Stimulated activated naive B cell treated with anti-CD40 and anti-IgM and Interleukin-4, amounts not matched to agents 10 μg/mL and 1 μg/mL and 100 μg/mL, for 72 hours (primary cell): ENCODE results near the gene PLA2G2D.

Experiments
- ATAC-seq, 2 donors: fragments of 150-1000 bp; cut with Tn5 transposase; replicated peaks; 2 replicates each; pipeline ENCODE4 v1.10.0; 2021; ENCODE audit warnings: moderate library complexity in 1 of 2
- DNase-seq: peaks from one replicate; pipeline ENCODE4 v3.0.0; 2021
- H3K27ac Mint-ChIP-seq: one replicate; pipeline ENCODE4 v1.8.0; 2022; ENCODE audit warnings: mild to moderate bottlenecking, mixed read lengths
- H3K27me3 Mint-ChIP-seq, 2 donors: one replicate each; pipeline ENCODE4 v1.8.0; 2022; ENCODE audit warnings: mixed read lengths in 2 of 2
- H3K36me3 Mint-ChIP-seq, 2 donors: one replicate each; pipeline ENCODE4 v1.8.0; 2022; ENCODE audit warnings: mixed read lengths in 2 of 2, mild to moderate bottlenecking in 1 of 2
- H3K4me1 Mint-ChIP-seq, 2 donors: one replicate each; pipeline ENCODE4 v1.8.0; 2022; ENCODE audit warnings: mixed read lengths in 2 of 2, mild to moderate bottlenecking in 1 of 2
- H3K4me3 Mint-ChIP-seq, 2 donors: one replicate each; pipeline ENCODE4 v1.8.0; 2022; ENCODE audit warnings: mild to moderate bottlenecking in 2 of 2, mixed read lengths in 2 of 2, moderate library complexity in 1 of 2
- H3K9me3 Mint-ChIP-seq, 2 donors: one replicate each; pipeline ENCODE4 v1.8.0; 2022; ENCODE audit warnings: mixed read lengths in 2 of 2, mild to moderate bottlenecking in 1 of 2

The PLA2G2D gene, protein sequence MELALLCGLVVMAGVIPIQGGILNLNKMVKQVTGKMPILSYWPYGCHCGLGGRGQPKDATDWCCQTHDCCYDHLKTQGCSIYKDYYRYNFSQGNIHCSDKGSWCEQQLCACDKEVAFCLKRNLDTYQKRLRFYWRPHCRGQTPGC

DNA sequence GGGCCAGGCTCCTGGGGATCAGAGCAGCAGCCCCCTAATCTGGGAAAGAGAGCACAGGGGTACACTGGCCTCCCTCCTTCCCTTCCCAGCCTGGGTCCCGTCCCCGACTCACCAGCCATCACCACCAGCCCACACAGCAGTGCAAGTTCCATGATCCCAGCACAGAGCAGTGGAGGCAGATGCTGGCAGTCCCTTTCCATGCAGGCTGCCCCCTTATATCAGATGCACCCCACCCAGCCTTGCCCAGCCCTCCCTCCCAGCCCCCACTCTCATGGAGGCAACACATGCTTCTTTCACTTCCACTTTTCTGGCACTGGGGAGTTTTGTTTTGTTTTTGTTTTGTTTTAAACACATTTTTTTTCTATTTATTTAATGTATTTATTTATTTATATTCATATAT, at the start of gene PLA2G2D:
Gene PLA2G2D, minus strand, starts transcription at position 190 of the 400 bp plus-strand sequence. Its CDS starts 38 bp downstream, at position 152.
- H3K27me3 Mint-ChIP-seq = no peaks in the 10 kb centered on the region
- DNase-seq (no peak), ATAC-seq (peak; percentile 52 to 58)
- peaks cover 43 to 68% of the 10 kb centered on the region in 2 donors for H3K4me1 Mint-ChIP-seq
- H3K4me3 Mint-ChIP-seq = peak within 1 kb of the TSS in 1 of 2 donors; percentile 50
- H3K36me3 Mint-ChIP-seq = no peaks in the 10 kb centered on the region
- peak within 1 kb of the TSS; percentile 37 for H3K27ac Mint-ChIP-seq
- H3K9me3 Mint-ChIP-seq = no peaks in the 10 kb centered on the region

DNA sequence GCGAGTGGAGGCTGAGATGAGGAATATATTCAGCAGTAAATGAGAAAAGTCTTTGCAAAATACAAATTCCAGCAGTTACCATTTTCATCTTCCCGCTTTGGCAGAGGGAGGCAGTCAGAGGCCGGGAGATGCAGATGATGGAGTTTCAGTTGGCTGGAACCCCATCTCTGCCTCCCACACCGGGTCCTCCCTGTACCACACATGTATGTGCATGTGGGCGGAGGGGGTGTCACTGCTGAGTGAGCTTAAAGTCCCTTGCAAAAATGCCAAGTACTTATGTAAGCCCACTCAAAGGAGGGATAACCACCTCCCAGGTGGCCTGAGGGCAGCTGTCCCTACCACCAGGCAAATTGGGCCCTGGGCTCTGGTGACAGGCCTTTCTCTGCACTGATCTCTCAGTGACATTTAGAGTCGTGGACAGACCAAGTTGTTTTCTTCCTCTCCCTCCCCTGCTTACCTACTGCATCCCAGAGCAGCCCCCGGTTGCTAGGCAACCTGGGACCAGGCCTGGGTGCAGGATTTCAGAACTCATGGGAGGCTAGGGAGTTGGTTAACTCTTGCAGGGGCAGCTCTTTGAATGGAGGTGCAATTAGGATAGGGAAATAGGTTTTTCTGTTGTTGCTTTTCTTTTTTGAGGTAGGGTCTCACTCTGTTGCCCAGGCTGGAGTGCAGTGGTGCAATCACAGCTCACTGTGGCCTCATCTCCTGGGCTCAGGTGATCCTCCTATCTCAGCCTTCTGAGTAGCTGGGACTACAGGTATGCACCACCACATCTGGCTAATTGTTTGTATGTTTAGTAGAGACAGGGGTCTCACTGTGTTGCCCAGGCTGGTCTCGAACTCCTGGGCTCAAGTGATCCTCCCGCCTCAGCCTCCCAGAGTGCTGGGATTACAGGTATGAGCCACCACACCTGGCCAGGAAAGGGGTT, 49.5 kb upstream of the PLA2G2D start:
- H3K27me3 Mint-ChIP-seq = peaks cover 30 to 38% of the 10 kb centered on the region in 2 donors
- H3K9me3 Mint-ChIP-seq = peaks cover 7 to 13% of the 10 kb centered on the region in 2 donors
- H3K4me1 Mint-ChIP-seq = peaks cover 9 to 15% of the 10 kb centered on the region in 2 donors
- H3K4me3 Mint-ChIP-seq = no peak overlapping the region
- ATAC-seq = no peak
- peaks cover 7 to 10% of the 10 kb centered on the region in 2 donors for H3K36me3 Mint-ChIP-seq
- no peak for DNase-seq
- H3K27ac Mint-ChIP-seq = no peak overlapping the region

- H3K27me3 Mint-ChIP-seq = peaks cover 30 to 44% of the 10 kb centered on the region in 2 donors
- H3K4me3 Mint-ChIP-seq = no peak overlapping the region
- no peak overlapping the region for H3K27ac Mint-ChIP-seq
- H3K9me3 Mint-ChIP-seq = peaks cover 17 to 25% of the 10 kb centered on the region in 2 donors
- peaks cover 10 to 26% of the 10 kb centered on the region in 2 donors for H3K36me3 Mint-ChIP-seq
- no peak for ATAC-seq
- no peak for DNase-seq
- peaks cover 6 to 10% of the 10 kb centered on the region in 2 donors for H3K4me1 Mint-ChIP-seq
Measured at GRCh38 chr1:20167126-20167525, 47.8 kb upstream of the PLA2G2D start.

DNA sequence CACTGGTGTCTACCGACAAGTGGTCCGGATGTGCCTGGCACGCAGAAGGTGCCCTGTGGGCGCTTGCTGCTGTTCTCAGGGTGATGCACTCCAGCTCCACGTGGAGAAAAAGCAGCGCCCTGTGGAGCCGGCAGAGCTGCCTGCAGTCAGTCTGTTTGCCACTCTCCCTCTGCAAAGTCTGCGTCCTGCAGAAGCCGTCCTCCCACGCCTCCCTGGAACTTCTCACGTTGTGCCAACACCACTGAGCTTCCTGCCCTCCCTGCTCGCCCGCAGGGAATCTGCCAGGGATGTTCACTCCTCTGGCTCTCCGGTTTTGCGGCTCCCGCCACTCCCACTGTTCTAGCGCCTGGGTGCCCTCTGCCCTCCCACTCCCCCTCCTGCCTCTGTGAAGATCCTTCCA, 46.7 kb upstream of the PLA2G2D start:
- peaks cover 25 to 36% of the 10 kb centered on the region in 2 donors for H3K9me3 Mint-ChIP-seq
- H3K27ac Mint-ChIP-seq = no peak overlapping the region
- H3K4me1 Mint-ChIP-seq = peaks cover under 1 to 3% of the 10 kb centered on the region in 2 donors
- no peak for ATAC-seq
- peaks cover 30 to 45% of the 10 kb centered on the region in 2 donors for H3K27me3 Mint-ChIP-seq
- no peak overlapping the region for H3K4me3 Mint-ChIP-seq
- DNase-seq = no peak
- H3K36me3 Mint-ChIP-seq = peaks cover 17 to 33% of the 10 kb centered on the region in 2 donors

- ATAC-seq (peak in 1 of 2 donors; percentile 27), DNase-seq (no peak)
- peaks cover 17 to 33% of the 10 kb centered on the region in 2 donors for H3K36me3 Mint-ChIP-seq
- H3K27me3 Mint-ChIP-seq = peaks cover 30 to 45% of the 10 kb centered on the region in 2 donors
- H3K4me1 Mint-ChIP-seq = no peaks in the 10 kb centered on the region
- no peak overlapping the region for H3K4me3 Mint-ChIP-seq
- peaks cover 30 to 40% of the 10 kb centered on the region in 2 donors for H3K9me3 Mint-ChIP-seq
- H3K27ac Mint-ChIP-seq = no peak overlapping the region
Measured at GRCh38 chr1:20165522-20165951, 46.2 kb upstream of the PLA2G2D start.

GRCh38 chr1:20164694-20165202, 45.4 kb upstream of the PLA2G2D start:
- Mint-ChIP-seq H3K27ac (no peak overlapping the region), H3K27me3 (peaks cover 30 to 41% of the 10 kb centered on the region in 2 donors), H3K4me3 (no peak overlapping the region), H3K36me3 (peaks cover 17 to 33% of the 10 kb centered on the region in 2 donors), H3K9me3 (peaks cover 32 to 42% of the 10 kb centered on the region in 2 donors), H3K4me1 (no peaks in the 10 kb centered on the region)
- ATAC-seq (no peak), DNase-seq (no peak)

- DNase-seq (no peak), ATAC-seq (no peak)
- no peak overlapping the region for H3K27ac Mint-ChIP-seq
- H3K27me3 Mint-ChIP-seq = peaks cover 5 to 14% of the 10 kb centered on the region in 2 donors
- no peak overlapping the region for H3K4me3 Mint-ChIP-seq
- H3K36me3 Mint-ChIP-seq = peaks cover 14 to 29% of the 10 kb centered on the region in 2 donors
- peaks cover 42 to 50% of the 10 kb centered on the region in 2 donors for H3K9me3 Mint-ChIP-seq
- H3K4me1 Mint-ChIP-seq = no peaks in the 10 kb centered on the region
Measured at GRCh38 chr1:20160034-20160433, 40.7 kb upstream of the PLA2G2D start.

GRCh38 chr1:20158358-20159070, 39.2 kb upstream of the PLA2G2D start:
- no peak for ATAC-seq
- no peak for DNase-seq

DNA sequence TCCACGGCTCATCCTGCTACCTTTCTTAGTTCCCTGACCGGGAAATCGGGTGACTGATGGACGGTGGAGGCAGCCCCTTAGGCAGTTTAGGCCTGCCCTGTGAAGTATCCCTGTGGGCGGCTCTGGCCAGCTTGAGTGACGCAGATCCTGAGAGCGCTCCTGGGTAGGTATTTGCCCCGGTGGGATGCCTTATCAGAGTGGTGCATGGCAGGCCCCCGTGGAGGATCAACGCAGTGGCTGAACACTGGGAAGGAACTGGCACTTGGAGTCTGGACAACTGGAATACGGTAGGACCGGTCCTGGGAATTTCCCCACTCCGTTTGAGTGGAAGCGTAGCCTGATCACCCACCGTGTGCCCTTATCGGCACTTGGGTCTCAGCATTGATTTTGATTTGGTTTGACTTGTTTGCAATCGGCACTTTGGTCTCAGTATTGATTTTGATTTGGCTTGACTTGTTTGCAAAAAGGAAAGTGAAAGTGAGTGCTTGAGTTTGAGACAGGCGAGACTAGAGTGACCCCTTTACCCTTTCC, 35.0 kb upstream of the PLA2G2D start:
- Mint-ChIP-seq H3K27me3 (peaks cover 4 to 9% of the 10 kb centered on the region in 2 donors), H3K27ac (peak overlapping the region; percentile 67), H3K36me3 (peaks cover 3 to 4% of the 10 kb centered on the region in 2 donors)

More at GRCh38 chr1:20158358-20159070, 39.2 kb upstream of the PLA2G2D start:
- Mint-ChIP-seq H3K4me1 (peaks cover 5 to 10% of the 10 kb centered on the region in 2 donors), H3K27me3 (peaks cover 0 to 8% of the 10 kb centered on the region in 2 donors), H3K36me3 (peaks cover 13 to 23% of the 10 kb centered on the region in 2 donors), H3K9me3 (peaks cover 35 to 44% of the 10 kb centered on the region in 2 donors), H3K27ac (no peak overlapping the region), H3K4me3 (no peak overlapping the region)

DNA sequence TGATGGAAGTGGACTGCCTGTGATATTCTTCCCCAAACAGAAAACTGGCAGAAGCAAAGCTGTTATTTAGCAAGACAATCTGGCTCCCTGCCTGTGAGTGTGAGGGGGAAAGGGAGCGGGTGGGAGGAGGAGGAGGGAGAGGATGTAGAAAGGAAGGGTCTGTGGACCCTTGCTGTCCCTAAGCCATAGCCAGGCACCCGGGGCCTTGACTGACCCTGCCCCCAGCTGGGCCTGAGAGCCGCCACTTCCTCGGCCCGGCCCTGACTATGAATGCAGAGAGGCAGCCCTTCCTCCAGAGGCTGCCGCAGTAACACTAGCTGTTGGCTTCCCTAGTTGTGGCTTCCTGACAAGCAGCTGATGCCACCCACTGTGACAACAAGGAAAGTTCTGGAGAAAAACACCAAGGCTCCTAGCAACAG, 33.7 kb upstream of the PLA2G2D start:
- no peak for DNase-seq
- Mint-ChIP-seq H3K4me1 (peaks cover 15 to 22% of the 10 kb centered on the region in 2 donors), H3K9me3 (peaks cover 5 to 10% of the 10 kb centered on the region in 2 donors), H3K27me3 (peaks cover 6 to 17% of the 10 kb centered on the region in 2 donors), H3K36me3 (no peaks in the 10 kb centered on the region), H3K4me3 (no peak overlapping the region), H3K27ac (no peak overlapping the region)
- ATAC-seq = no peak

More for the DNA sequence above, 35.0 kb upstream of the PLA2G2D start:
- Mint-ChIP-seq H3K4me3 (peak overlapping the region in 1 of 2 donors; percentile 49), H3K9me3 (peaks cover 11 to 16% of the 10 kb centered on the region in 2 donors), H3K4me1 (peaks cover 15 to 22% of the 10 kb centered on the region in 2 donors)
- ATAC-seq = no peak
- no peak for DNase-seq

- no peak overlapping the region for H3K27ac Mint-ChIP-seq
- ATAC-seq (peak in 1 of 2 donors; percentile 13), DNase-seq (no peak)
- peaks cover 15 to 22% of the 10 kb centered on the region in 2 donors for H3K4me1 Mint-ChIP-seq
- no peaks in the 10 kb centered on the region for H3K36me3 Mint-ChIP-seq
- peaks cover 6 to 21% of the 10 kb centered on the region in 2 donors for H3K27me3 Mint-ChIP-seq
- H3K9me3 Mint-ChIP-seq = peaks cover 1 to 6% of the 10 kb centered on the region in 2 donors
- peak overlapping the region; percentile 82 for H3K4me3 Mint-ChIP-seq
Measured at GRCh38 chr1:20152599-20152930, 33.2 kb upstream of the PLA2G2D start.

DNA sequence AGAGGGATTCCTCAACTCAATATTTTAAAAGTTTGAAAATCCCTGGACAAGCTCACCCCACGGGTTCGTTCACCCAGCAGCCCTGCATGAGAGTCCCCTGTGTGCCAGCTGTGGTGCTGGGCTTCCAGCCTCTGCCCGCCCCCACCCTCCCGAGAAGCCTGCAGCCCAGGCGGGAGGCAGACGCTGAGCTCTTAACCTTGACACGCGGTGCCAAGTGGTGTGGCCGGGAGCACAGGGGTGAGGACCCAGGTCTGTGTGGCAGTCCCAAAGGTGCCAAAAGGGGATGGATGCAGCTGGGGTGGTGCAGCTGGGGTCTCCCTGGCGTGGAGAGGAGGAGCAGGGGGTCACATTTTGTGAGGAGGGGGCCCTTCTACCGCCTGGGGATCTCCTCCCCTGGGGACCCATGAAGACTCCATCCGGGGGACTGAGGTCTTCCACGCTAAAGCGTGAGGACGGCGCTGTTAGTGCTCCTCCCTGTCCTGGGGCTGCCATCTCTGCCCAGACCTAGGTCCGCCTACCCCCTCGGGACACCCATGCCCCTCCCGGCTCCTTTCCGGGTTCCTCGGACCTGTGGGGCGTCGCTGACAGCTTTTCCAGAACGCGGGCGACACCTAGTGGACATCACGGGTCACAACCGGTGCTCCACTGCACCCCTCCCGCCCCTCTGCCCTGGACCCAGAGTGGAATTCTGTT, 32.7 kb upstream of the PLA2G2D start:
- Mint-ChIP-seq H3K9me3 (peaks cover 0 to under 1% of the 10 kb centered on the region in 2 donors), H3K4me3 (peak overlapping the region; percentile 82), H3K27ac (peak overlapping the region; percentile 87), H3K4me1 (peaks cover 15 to 22% of the 10 kb centered on the region in 2 donors), H3K27me3 (peaks cover 6 to 21% of the 10 kb centered on the region in 2 donors), H3K36me3 (no peaks in the 10 kb centered on the region)
- DNase-seq (peak; percentile 77), ATAC-seq (peak; percentile 90 to 92)

- no peak overlapping the region for H3K27ac Mint-ChIP-seq
- no peaks in the 10 kb centered on the region for H3K9me3 Mint-ChIP-seq
- peaks cover 6 to 21% of the 10 kb centered on the region in 2 donors for H3K27me3 Mint-ChIP-seq
- H3K4me1 Mint-ChIP-seq = peaks cover 15 to 22% of the 10 kb centered on the region in 2 donors
- no peak for DNase-seq
- no peak for ATAC-seq
- no peaks in the 10 kb centered on the region for H3K36me3 Mint-ChIP-seq
- no peak overlapping the region for H3K4me3 Mint-ChIP-seq
Measured at GRCh38 chr1:20150969-20151368, 31.6 kb upstream of the PLA2G2D start.
